Fibroblast of lung (primary cell): ENCODE measurements around the gene NTN4. TPM values are rescaled to one million over a fixed set of nuclear protein-coding genes. Genes with fewer than 3 reads are reported as not detected.

Experiments used
- DNase-seq, 2 donors: peaks; one replicate each; pipeline versions ENCODE4 v3.0.0 to v3.0.0-alpha.2; 2010; ENCODE audit warnings: low read depth in 2 of 2
- H2AFZ ChIP-seq: 2 replicates; pipeline ENCODE4 v1.5.1; 2012; ENCODE audit warnings: low read length, control low read depth, inconsistent platforms
- H3K27ac ChIP-seq: 2 replicates; pipeline ENCODE4 v1.5.1; 2011; ENCODE audit warnings: low read length, control low read depth; ENCODE audit not compliant: insufficient read depth
- H3K27me3 ChIP-seq: 2 replicates; pipeline ENCODE4 v1.5.1; 2011; ENCODE audit warnings: mild to moderate bottlenecking, low read length; ENCODE audit not compliant: control insufficient read depth, insufficient read depth
- H3K36me3 ChIP-seq: 2 replicates; pipeline ENCODE4 v1.5.1; 2011; ENCODE audit warnings: low read length; ENCODE audit not compliant: control insufficient read depth, insufficient read depth
- H3K4me1 ChIP-seq: 2 replicates; pipeline ENCODE4 v1.5.1; 2011; ENCODE audit warnings: low read length; ENCODE audit not compliant: control insufficient read depth, insufficient read depth; ENCODE audit errors: extremely low read depth
- H3K4me2 ChIP-seq: 2 replicates; pipeline ENCODE4 v1.5.1; 2011; ENCODE audit warnings: low read length, control low read depth; ENCODE audit not compliant: insufficient read depth; ENCODE audit errors: extremely low read depth
- H3K4me3 ChIP-seq, 4 experiments: fragments of 200-600 bp in 1 of 4; sonication (generic) in 1 of 4; replicated peaks in 1 of 4; 2 replicates each; pipeline ENCODE4 v1.5.1; 2011 to 2016; ENCODE audit warnings: low read length in 4 of 4, low read depth in 3 of 4, mild to moderate bottlenecking in 3 of 4, control low read depth in 2 of 4, inconsistent platforms in 1 of 4, mixed read lengths in 1 of 4; ENCODE audit not compliant: insufficient read depth in 1 of 4; ENCODE audit errors: control extremely low read depth in 1 of 4
- H3K79me2 ChIP-seq: 2 replicates; pipeline ENCODE4 v1.5.1; 2012; ENCODE audit warnings: mild to moderate bottlenecking, low read length, inconsistent platforms; ENCODE audit not compliant: control insufficient read depth, insufficient read depth
- H3K9ac ChIP-seq: 2 replicates; pipeline ENCODE4 v1.5.1; 2011; ENCODE audit warnings: mild to moderate bottlenecking, low read length, control low read depth; ENCODE audit not compliant: insufficient read depth
- H3K9me3 ChIP-seq: 2 replicates; pipeline ENCODE4 v1.5.1; 2012; ENCODE audit warnings: low read depth, low read length; ENCODE audit not compliant: control insufficient read depth, insufficient read depth
- H4K20me1 ChIP-seq: 2 replicates; pipeline ENCODE4 v1.5.1; 2011; ENCODE audit warnings: low read length; ENCODE audit not compliant: control insufficient read depth, insufficient read depth; ENCODE audit errors: extremely low read depth
- CTCF ChIP-seq, 2 donors: IDR thresholded peaks in 1 of 2; conservative IDR thresholded peaks in 1 of 2; 1 replicate in 1 of 2; 2 replicates in 1 of 2; pipeline ENCODE4 v1.5.1; 2011 to 2012; ENCODE audit warnings: low read length in 2 of 2, control low read depth in 1 of 2, inconsistent platforms in 1 of 2, low read depth in 1 of 2, mild to moderate bottlenecking in 1 of 2
- EZH2 ChIP-seq: IDR thresholded peaks from 2 replicates; pipeline ENCODE4 v1.5.1; 2012; ENCODE audit warnings: low read length, control low read depth, mild to moderate bottlenecking; ENCODE audit errors: missing control alignments
- polyA plus RNA-seq, 2 donors: library from polyadenylated mRNA; depleted of rRNA in 1 of 2; stranded (reverse) in 1 of 2; unstranded in 1 of 2; fragments of >200 nt; gene quantifications; 2 replicates each; pipeline ENCODE4 v1.2.1, GENCODE V29; 2011 to 2012; ENCODE audit warnings: missing spikeins in 1 of 2
- total RNA-seq: library from RNA; depleted of rRNA; stranded (reverse); fragments of >200 nt; gene quantifications from 2 replicates; pipeline ENCODE4 v1.2.1, GENCODE V29; 2014

Gene NTN4
- total and polyA plus RNA-seq, 2 donors (not counting 1 experiment from before 2014, with no cell fraction given), result 28.6 to 170 TPM

DNA sequence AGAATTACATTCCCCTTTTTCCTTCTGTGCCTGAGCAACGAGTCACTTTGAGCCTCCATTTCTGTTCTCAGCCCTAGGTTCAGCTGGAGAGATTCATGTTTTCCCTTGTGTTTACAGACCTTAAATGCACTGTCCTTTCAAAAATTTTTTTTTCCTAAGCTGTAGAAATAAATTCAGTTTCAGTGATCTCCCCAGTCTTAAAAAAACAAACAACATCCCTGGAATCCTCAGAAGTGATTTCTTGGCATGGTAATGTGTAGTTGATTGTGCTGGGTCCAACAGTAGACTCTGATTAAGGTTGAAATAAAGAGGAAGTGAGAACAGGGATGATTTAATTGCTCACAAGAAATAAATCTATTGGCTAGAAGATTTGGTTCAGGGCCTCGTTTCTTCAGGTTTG lies 89.3 kb downstream of the NTN4 start:
- peak in 1 of 2 donors; percentile 42 for DNase-seq

GRCh38 chr12:95700316-95700785 lies 90.2 kb downstream of the NTN4 start:
- peak; percentile 62 to 99 for DNase-seq
- H2AFZ ChIP-seq, result no peak overlapping the region
- H3K4me3 ChIP-seq, result no peak overlapping the region
- H3K9me3 ChIP-seq, result no peaks in the 10 kb centered on the region
- peaks cover 3% of the 10 kb centered on the region for H3K27me3 ChIP-seq
- no peaks in the 10 kb centered on the region for H3K36me3 ChIP-seq
- H3K27ac ChIP-seq, result peak overlapping the region; percentile 47
- no peak overlapping the region for H3K9ac ChIP-seq
- peak overlapping the region; percentile 48 for H3K4me2 ChIP-seq
- peaks cover 7% of the 10 kb centered on the region for H3K4me1 ChIP-seq
- H4K20me1 ChIP-seq, result no peaks in the 10 kb centered on the region
- TF ChIP-seq CTCF (conservative IDR thresholded peaks at IDR 0.05 in 1 of 2, IDR thresholded peaks at IDR 0.05 in 1 of 2; ENCODE audit: low read depth in 1 of 2, low read length in 2 of 2), result no peak
- no peak for TF ChIP-seq EZH2
- H3K79me2 ChIP-seq, result no peaks in the 10 kb centered on the region

More for the DNA sequence above, 89.3 kb downstream of the NTN4 start:
- H3K4me1 ChIP-seq, result peaks cover 7% of the 10 kb centered on the region
- H3K27me3 ChIP-seq, result peaks cover 5% of the 10 kb centered on the region
- H3K4me2 ChIP-seq, result no peak overlapping the region
- H3K27ac ChIP-seq, result no peak overlapping the region
- H3K4me3 ChIP-seq, result no peak overlapping the region
- H3K79me2 ChIP-seq, result no peaks in the 10 kb centered on the region
- H4K20me1 ChIP-seq, result no peaks in the 10 kb centered on the region
- no peak overlapping the region for H3K9ac ChIP-seq
- TF ChIP-seq EZH2, result no peak
- no peak for TF ChIP-seq CTCF (conservative IDR thresholded peaks at IDR 0.05 in 1 of 2, IDR thresholded peaks at IDR 0.05 in 1 of 2; ENCODE audit: low read depth in 1 of 2, low read length in 2 of 2)
- H3K9me3 ChIP-seq, result no peaks in the 10 kb centered on the region
- H3K36me3 ChIP-seq, result no peaks in the 10 kb centered on the region
- H2AFZ ChIP-seq, result no peak overlapping the region

DNA sequence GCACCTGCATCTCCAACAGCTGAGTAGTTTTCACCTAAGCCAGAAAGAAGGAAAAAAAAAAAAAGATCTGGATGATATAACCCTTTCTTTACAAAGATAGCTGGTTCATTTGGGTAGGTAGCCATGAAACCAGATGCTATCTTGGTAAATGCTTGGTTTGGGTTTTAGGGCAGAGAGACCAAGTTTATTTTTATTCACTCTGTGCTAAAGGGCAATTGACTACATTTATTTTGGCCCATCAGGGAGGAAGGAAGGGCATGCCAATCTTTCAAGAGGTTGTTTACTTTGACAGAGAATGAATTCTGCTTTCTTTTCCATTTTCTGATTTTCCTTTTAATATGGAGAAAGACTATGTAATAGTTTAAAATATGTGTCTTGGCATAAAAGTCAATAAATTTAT lies 91.0 kb downstream of the NTN4 start:
- no peak for TF ChIP-seq EZH2
- no peak for TF ChIP-seq CTCF (conservative IDR thresholded peaks at IDR 0.05 in 1 of 2, IDR thresholded peaks at IDR 0.05 in 1 of 2; ENCODE audit: low read depth in 1 of 2, low read length in 2 of 2)
- Histone ChIP-seq H3K36me3 (no peaks in the 10 kb centered on the region), H3K9ac (no peak overlapping the region), H3K79me2 (no peaks in the 10 kb centered on the region), H3K27ac (no peak overlapping the region), H3K4me2 (no peak overlapping the region), H3K27me3 (no peaks in the 10 kb centered on the region), H3K4me1 (peaks cover 7% of the 10 kb centered on the region), H3K9me3 (no peaks in the 10 kb centered on the region), H4K20me1 (no peaks in the 10 kb centered on the region), H3K4me3 (no peak overlapping the region), H2AFZ (no peak overlapping the region)
- no peak for DNase-seq
